SK-N-MC (cell line): ENCODE measurements around the gene SUN3.

ENCODE experiments used
- DNase-seq: peaks from one replicate; pipeline ENCODE4 v3.0.0-alpha.2; 2011; ENCODE audit warnings: low read depth, low spot score
- H3K27ac ChIP-seq: fragments of 200-600 bp; sonication (generic); 2 replicates; pipeline ENCODE4 v1.5.1; 2016; ENCODE audit warnings: mixed run types
- H3K36me3 ChIP-seq: fragments of 200-600 bp; sonication (generic); 2 replicates; pipeline ENCODE4 v1.6.1; 2017; ENCODE audit warnings: antibody characterized with exemption, low read length, mixed read lengths; ENCODE audit not compliant: insufficient read depth
- H3K4me3 ChIP-seq: fragments of 200-600 bp; sonication (generic); 2 replicates; pipeline ENCODE4 v1.5.1; 2016
- H3K9ac ChIP-seq: fragments of 200-600 bp; sonication (generic); 2 replicates; pipeline ENCODE4 v1.8.0; 2017; ENCODE audit warnings: mixed run types, mixed read lengths; ENCODE audit not compliant: insufficient read length
- H3K9me3 ChIP-seq: fragments of 200-600 bp; sonication (generic); 2 replicates; pipeline ENCODE4 v1.6.1; 2017; ENCODE audit warnings: low read depth, mild to moderate bottlenecking, antibody characterized with exemption, low read length, moderate library complexity, mixed read lengths
- EZH2 ChIP-seq: fragments of 200-600 bp; sonication (generic); IDR thresholded peaks from one replicate; pipeline ENCODE4 v1.6.1; 2017; ENCODE audit warnings: antibody characterized with exemption
- FOXP2 ChIP-seq: optimal IDR thresholded peaks from 2 replicates; pipeline ENCODE3; 2011; ENCODE audit warnings: mild to moderate bottlenecking, moderate library complexity; ENCODE audit not compliant: insufficient read depth; ENCODE audit errors: extremely low read length, control extremely low read depth
- POLR2AphosphoS5 ChIP-seq: IDR thresholded peaks from 2 replicates; pipeline ENCODE4 v1.6.1; 2012; ENCODE audit warnings: mild to moderate bottlenecking, low read depth, low read length, borderline replicate concordance

The SUN3 gene

GRCh38 chr7:47979832-47980181 is 49.1 kb downstream of the SUN3 start:
- Histone ChIP-seq H3K27ac (peak overlapping the region; percentile 44; the same call in 1 of the 2 replicates), H3K9ac (no peak overlapping the region), H3K36me3 (peaks cover 37% of the 10 kb centered on the region), H3K9me3 (no peaks in the 10 kb centered on the region), H3K4me3 (peak overlapping the region; percentile 95)
- no peak for DNase-seq
- TF ChIP-seq EZH2 (no peak), POLR2AphosphoS5 (no peak), FOXP2 (no peak)

DNA sequence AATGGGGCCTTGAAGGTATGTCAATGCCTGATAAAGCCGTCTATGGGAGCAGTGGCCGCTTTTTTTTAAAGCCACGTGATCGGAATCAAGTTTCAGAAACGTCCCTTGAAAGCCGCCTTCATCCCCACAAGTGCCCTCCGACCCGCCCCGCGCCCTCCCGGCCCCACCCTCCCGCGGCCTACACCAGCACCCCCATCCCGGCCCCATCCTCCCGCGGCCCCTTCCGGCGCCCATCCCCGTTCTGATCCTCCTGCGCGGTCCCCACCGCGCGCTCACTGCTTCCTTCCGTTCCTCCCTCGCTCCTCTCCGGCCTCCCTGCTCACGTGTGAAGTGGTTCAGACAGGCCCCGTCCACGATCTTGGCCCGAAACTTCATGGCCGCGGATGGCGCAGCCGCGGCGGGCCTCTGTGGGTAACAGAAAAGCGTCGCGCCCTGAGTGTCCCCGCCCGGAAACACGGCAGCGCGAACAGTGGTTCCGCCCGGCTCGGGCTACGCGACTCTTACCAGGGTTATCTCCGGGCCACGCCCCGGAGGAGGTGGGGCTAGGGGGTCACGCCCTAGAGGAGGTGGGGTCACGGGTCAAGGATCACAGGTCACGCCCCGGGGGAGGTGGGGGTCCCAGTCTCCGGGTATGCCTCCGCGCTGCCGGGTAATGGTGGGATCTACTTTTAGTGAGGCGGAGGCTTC is 49.6 kb downstream of the SUN3 start, which contains the start of gene HUS1:
Gene HUS1 (minus strand): TSS at position 471 of the 687 bp plus-strand sequence. CDS start 96 bp downstream, at position 375.
- Histone ChIP-seq H3K36me3 (peaks cover 42% of the 10 kb centered on the region), H3K9me3 (no peaks in the 10 kb centered on the region), H3K4me3 (peak within 1 kb of the TSS; percentile 95), H3K9ac (peak within 1 kb of the TSS; percentile 92), H3K27ac (peak within 1 kb of the TSS; percentile 81; the same call in 1 of the 2 replicates)
- DNase-seq: no peak
- no peak for TF ChIP-seq EZH2
- peak; percentile 89 for TF ChIP-seq FOXP2
- TF ChIP-seq POLR2AphosphoS5: peak; percentile 92

DNA sequence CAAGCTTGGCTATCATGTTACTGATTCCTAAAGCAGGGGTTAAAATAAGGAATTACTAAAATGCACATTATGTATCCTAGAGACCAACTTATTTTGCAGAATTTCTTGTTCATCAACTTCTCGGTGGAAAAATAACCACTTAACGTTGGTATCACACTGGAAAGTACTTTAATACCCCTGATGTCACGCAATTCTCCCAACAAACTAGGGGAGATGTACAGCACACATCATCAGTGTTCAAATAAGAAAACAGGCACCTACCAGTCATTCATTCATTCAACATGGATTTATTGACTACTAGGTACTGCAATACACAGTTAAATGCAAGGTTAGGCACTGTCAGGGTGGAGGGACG is 50.1 kb downstream of the SUN3 start:
- H3K27ac ChIP-seq: no peak overlapping the region
- TF ChIP-seq POLR2AphosphoS5 (no peak), FOXP2 (no peak), EZH2 (no peak)
- no peak for DNase-seq
- H3K9me3 ChIP-seq: no peaks in the 10 kb centered on the region
- H3K4me3 ChIP-seq: peak overlapping the region; percentile 95
- H3K36me3 ChIP-seq: peaks cover 47% of the 10 kb centered on the region
- H3K9ac ChIP-seq: peak overlapping the region; percentile 92

DNA sequence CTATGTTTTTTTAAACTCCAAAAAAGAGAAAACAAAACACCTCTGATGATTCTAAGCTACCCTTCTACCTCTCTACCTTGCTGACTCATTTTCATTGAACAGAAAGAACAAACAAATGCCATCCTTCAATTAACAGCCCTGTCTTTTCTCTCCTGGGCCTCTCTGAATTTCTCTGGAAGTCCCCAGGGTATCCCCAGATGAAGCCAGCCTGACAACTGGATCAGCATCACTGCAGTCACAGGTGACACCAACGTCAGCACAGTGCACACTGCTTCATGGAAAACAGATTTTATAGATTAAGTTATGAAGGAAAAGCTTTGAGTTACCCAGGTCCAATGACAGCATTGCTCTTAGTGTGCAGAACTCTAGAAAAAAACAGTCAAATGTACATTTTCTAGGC is 55.2 kb downstream of the SUN3 start:
- peaks cover 71% of the 10 kb centered on the region for H3K36me3 ChIP-seq
- TF ChIP-seq POLR2AphosphoS5 (no peak), FOXP2 (no peak), EZH2 (no peak)

DNA sequence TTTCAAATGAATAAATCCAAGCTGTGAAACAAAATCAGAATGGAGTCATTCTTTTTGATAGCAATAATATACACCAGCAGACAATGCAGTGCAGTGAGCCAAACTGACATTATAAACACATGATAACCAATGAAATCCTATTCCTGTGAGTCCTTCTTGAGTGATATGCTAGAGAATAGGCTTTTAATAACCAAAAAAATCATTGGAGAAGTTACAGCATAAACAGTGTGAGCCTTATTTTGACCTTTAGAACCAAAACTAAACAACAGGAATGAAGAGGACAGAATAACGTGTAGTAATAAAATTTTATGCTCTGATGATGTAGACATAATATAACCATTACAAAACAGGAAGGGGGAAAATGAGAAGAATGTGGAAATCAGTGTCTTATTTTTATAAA is 58.1 kb downstream of the SUN3 start:
- TF ChIP-seq EZH2: no peak
- no peak for TF ChIP-seq FOXP2
- no peak for TF ChIP-seq POLR2AphosphoS5
- DNase-seq: no peak
- no peaks in the 10 kb centered on the region for H3K9me3 ChIP-seq
- H3K36me3 ChIP-seq: peaks cover 72% of the 10 kb centered on the region
- 0 out of 2 replicates have a peak overlapping the region, but pooled peaks have one; percentile 32 for H3K27ac ChIP-seq
- no peak overlapping the region for H3K9ac ChIP-seq
- H3K4me3 ChIP-seq: no peak overlapping the region

More for the DNA sequence above, 55.2 kb downstream of the SUN3 start:
- no peak for DNase-seq
- no peak overlapping the region for H3K4me3 ChIP-seq
- H3K27ac ChIP-seq: no peak overlapping the region
- no peak overlapping the region for H3K9ac ChIP-seq
- H3K9me3 ChIP-seq: no peaks in the 10 kb centered on the region

DNA sequence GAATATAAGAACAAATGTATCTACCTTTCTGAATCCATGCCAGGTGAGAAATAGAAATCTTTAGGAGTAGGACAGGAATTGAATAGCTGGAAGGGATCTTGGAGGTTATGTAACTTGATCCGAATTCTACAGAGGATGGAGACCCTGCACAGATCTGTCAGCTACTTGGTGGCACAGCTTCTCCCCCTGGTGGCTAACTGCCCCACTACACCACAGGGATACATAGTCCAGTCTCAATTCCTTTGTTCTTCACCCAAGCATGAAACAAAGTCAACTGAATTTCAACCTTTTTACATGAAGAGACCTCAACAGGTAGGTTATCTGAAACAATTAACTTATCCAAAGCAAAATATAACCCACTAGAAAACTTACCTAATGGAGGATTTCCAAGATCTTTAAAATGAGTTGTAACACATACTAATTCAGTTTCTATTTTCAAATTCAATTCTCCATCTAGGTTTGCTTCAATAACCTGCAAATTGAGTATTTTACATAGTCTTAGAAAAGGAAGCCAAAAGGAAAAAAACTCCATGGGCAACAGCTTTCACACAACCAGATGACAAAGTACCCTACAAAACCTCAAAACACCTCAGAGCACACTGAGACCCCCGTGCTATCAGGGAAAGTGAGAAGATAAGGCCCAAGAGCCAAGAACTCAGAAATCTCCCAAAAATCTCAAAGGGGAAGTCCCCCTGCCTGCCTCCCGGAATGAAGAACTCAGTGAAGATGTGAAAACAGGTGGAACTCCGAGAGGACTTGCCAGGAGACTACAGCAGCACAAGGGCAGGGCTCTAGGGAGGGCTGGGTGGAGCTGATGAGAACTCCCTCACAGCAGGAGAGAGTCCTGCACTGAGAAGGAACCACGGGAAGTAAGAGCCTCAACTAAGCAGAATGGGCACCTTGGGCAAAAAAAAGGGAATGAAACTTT is 59.8 kb downstream of the SUN3 start:
- Histone ChIP-seq H3K9ac (no peak overlapping the region), H3K36me3 (peaks cover 73% of the 10 kb centered on the region), H3K9me3 (no peaks in the 10 kb centered on the region), H3K4me3 (no peak overlapping the region), H3K27ac (no peak overlapping the region)
- DNase-seq: no peak
- TF ChIP-seq FOXP2 (no peak), POLR2AphosphoS5 (no peak), EZH2 (no peak)

GRCh38 chr7:47967708-47968107 is 61.2 kb downstream of the SUN3 start:
- H3K9me3 ChIP-seq: no peaks in the 10 kb centered on the region
- peaks cover 70% of the 10 kb centered on the region for H3K36me3 ChIP-seq

GRCh38 chr7:47967123-47967522 is 61.8 kb downstream of the SUN3 start:
- Histone ChIP-seq H3K4me3 (no peak overlapping the region), H3K27ac (no peak overlapping the region), H3K9me3 (no peaks in the 10 kb centered on the region), H3K36me3 (peaks cover 70% of the 10 kb centered on the region), H3K9ac (no peak overlapping the region)
- TF ChIP-seq POLR2AphosphoS5 (no peak), EZH2 (no peak), FOXP2 (no peak)
- DNase-seq: no peak

More at GRCh38 chr7:47967708-47968107, 61.2 kb downstream of the SUN3 start:
- DNase-seq: no peak
- Histone ChIP-seq H3K27ac (no peak overlapping the region), H3K9ac (no peak overlapping the region), H3K4me3 (no peak overlapping the region)
- TF ChIP-seq POLR2AphosphoS5 (no peak), EZH2 (no peak), FOXP2 (no peak)
